ENCODE measurements around the gene EXOC6B.

Gene EXOC6B

DNA sequence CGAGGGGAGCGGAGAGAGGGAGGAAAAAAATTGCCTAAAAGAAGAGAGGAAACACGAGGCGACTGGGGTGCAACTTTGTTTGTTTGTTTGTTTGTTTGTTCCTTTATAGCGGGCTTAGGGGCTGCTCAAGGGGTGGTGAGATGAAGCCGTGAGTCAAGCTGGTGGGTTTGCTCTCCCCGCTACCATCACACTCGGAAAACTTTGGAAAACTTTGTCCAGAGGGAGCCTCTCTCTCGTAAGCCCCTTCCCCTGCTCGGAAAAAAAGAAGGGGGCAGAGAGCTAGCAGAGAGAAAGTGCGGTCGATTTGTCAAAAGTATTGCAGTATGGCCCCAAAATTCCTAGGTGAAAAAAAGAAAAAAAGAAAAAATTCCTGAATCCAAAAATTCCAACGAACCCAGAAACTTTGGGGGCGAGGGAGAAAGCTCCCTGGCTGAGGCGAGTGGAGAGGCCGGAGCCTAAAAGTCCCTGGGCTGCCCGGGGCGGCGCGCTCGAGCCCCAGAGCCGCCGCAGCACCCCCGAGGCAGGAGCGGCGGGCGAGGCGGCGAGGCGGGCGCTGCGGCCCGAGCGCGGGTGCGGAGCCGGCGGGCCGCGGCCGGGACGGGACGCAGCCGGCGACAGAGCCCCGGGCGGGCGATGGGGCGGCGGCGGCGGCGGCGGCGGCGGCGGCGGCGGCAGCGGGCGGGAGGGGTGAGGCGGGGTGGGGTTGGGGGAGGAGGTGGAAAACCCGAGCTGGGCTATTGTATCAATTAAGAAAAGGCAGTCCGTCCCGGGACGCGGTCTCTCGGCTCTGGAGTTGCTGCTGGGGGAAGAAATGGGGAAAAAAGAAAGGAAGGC is 677.6 kb downstream of the EXOC6B start:
- Histone ChIP-seq H3K36me3 (ENCODE audit: control insufficient read depth in 2 of 2, insufficient read depth in 2 of 2, low read length in 2 of 2) (no peaks in the 10 kb centered on the region), H3K27ac (ENCODE audit: low read length) (no peak overlapping the region), H3K9me3 (ENCODE audit: control insufficient read depth in 2 of 2, low read length in 2 of 2) (no peaks in the 10 kb centered on the region), H3K27me3 (ENCODE audit: control insufficient read depth in 1 of 2, insufficient read depth in 2 of 2, low read length in 2 of 2) (peaks cover 51 to 67% of the 10 kb centered on the region in 2 donors), H3K9ac (ENCODE audit: low read length in 2 of 2) (no peak overlapping the region), H3K4me1 (ENCODE audit: control insufficient read depth, insufficient read depth, low read length) (peaks cover 63% of the 10 kb centered on the region), H3K4me3 (ENCODE audit: low read length in 2 of 2) (peak overlapping the region; percentile 70 to 73)

DNA sequence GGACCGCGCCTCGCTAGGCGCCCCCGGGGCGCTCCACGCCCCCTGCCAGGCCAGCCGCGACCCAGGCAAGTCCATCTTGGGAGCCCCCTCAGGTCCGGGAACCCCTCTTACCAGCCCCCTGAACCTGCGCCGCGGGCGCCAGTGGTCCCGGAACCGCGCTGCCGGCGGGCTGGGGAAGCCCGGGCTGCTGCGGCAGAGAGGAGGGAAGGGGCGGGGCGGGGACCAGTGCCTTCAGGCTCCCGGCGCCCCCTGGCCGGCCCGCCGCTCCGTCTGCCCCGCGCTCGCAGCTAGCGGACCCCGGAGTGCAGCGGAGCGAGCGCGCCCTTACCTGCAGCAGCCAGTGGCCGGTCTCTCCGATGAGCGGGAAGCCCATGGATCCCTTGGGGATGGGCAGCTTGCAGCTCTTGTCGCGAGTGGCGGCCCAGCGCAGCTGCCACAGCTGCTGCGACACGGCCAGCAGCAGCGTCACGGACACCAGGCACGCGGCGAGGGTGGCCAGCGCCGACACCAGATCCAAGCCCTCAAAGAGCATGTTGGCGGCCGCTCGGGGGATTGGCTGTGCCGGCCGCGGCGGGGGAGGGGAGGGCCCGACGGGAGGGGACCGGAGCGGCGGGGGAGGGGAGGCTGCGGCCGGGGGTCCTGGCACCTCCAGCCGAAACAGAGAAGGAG is 678.4 kb downstream of the EXOC6B start, which contains the start of gene CYP26B1:
Gene CYP26B1, minus strand, starts transcription at position 560 of the 669 bp plus-strand sequence. Its CDS starts 28 bp downstream, at position 532.
- H3K27ac ChIP-seq (ENCODE audit: low read length), result no peak within 1 kb of the TSS
- no peak within 1 kb of the TSS for H3K9ac ChIP-seq (ENCODE audit: low read length in 2 of 2)
- no peaks in the 10 kb centered on the region for H3K9me3 ChIP-seq (ENCODE audit: control insufficient read depth in 2 of 2, low read length in 2 of 2)
- H3K27me3 ChIP-seq (ENCODE audit: control insufficient read depth in 1 of 2, insufficient read depth in 2 of 2, low read length in 2 of 2), result peaks cover 51 to 61% of the 10 kb centered on the region in 2 donors
- peaks cover 68% of the 10 kb centered on the region for H3K4me1 ChIP-seq (ENCODE audit: control insufficient read depth, insufficient read depth, low read length)
- H3K4me3 ChIP-seq (ENCODE audit: low read length in 2 of 2), result peak within 1 kb of the TSS; percentile 70 to 73
- no peaks in the 10 kb centered on the region for H3K36me3 ChIP-seq (ENCODE audit: control insufficient read depth in 2 of 2, insufficient read depth in 2 of 2, low read length in 2 of 2)

DNA sequence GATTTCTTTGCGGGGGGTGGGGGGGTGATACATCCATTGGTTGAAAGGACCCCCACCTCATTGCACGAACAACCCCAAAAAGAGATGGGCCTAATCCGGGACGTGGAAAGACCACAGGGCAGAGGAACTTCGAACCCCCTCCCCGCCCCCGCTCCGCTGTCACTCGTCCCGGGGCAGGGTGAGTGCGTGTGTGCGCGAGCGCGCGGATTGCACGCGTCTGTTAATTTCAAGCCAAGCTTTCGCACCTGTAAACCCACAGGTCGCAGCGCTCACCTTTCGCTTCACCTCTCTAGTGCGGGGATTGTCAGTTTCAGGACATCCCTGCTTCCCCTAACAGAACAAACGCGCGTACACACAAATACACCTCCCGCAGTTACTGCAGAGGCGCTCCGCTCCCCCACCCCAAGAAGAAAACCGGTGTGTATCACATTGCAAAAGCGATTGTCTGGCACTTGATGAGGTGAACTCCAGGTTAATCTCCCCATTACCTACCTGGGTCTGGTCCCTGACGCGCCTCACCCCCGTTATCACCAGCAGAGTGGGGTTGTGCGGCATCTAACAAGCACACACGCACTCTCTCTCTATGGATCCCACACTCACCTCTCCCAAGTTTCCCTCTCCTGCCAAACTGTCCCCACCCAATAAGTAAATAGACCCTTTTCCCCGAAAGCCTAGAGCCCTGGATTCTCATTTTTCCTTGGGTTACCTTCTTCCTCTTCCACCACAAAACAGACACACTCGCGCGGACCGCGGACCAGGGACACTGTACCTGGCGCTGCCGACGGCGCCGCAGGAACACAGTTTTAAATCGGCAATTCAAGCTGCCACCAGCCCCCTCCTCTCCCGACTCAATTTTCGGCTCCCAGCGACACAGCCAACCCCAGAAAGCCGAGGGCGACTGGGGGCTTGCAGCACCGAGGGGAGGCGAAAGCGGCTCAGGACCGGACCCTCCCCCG is 679.2 kb downstream of the EXOC6B start:
- H3K4me1 ChIP-seq (ENCODE audit: control insufficient read depth, insufficient read depth, low read length), result peaks cover 68% of the 10 kb centered on the region
- H3K36me3 ChIP-seq (ENCODE audit: control insufficient read depth in 2 of 2, insufficient read depth in 2 of 2, low read length in 2 of 2), result no peaks in the 10 kb centered on the region
- H3K27me3 ChIP-seq (ENCODE audit: control insufficient read depth in 1 of 2, insufficient read depth in 2 of 2, low read length in 2 of 2), result peaks cover 48 to 61% of the 10 kb centered on the region in 2 donors
- no peaks in the 10 kb centered on the region for H3K9me3 ChIP-seq (ENCODE audit: control insufficient read depth in 2 of 2, low read length in 2 of 2)
- no peak overlapping the region for H3K27ac ChIP-seq (ENCODE audit: low read length)
- H3K9ac ChIP-seq (ENCODE audit: low read length in 2 of 2), result no peak overlapping the region
- peak overlapping the region in 1 of 2 donors; percentile 65 for H3K4me3 ChIP-seq (ENCODE audit: low read length in 2 of 2)

DNA sequence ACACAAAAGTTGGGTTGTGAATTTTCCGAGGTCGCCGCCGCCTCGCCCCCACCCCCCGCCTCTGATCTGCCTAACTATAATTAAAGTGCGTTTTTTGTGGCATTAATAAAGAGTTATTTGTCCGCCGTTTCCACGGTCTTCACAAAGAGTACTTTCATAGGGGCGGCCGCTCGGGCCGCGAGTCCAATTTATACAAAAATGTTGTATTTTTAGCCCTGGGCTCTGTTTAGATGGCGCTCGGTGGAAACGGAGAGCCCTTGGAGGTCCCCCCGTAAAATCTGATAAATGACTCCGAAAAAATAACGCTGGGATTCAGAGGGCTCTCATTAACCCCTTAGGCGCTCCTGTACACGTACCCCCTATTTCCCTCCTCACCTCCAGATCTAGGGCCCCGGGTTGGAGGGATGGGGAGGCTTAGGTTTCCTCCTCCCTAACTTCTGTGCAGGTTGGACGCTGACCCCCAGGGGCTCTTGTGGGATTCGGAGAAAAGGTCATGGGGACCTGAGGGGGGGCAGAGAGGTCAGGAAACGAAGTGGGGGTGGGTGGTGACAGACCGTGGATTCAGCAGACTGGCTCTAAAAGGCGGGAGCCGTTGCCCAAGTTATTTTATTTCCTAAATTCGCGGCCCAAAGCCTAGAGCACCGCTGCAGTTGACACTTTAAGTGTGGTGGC is 680.0 kb downstream of the EXOC6B start:
- Histone ChIP-seq H3K27me3 (ENCODE audit: control insufficient read depth in 1 of 2, insufficient read depth in 2 of 2, low read length in 2 of 2) (peaks cover 43 to 61% of the 10 kb centered on the region in 2 donors), H3K4me3 (ENCODE audit: low read length in 2 of 2) (peak overlapping the region in 1 of 2 donors; percentile 65), H3K27ac (ENCODE audit: low read length) (no peak overlapping the region), H3K4me1 (ENCODE audit: control insufficient read depth, insufficient read depth, low read length) (peaks cover 68% of the 10 kb centered on the region), H3K9me3 (ENCODE audit: control insufficient read depth in 2 of 2, low read length in 2 of 2) (no peaks in the 10 kb centered on the region), H3K36me3 (ENCODE audit: control insufficient read depth in 2 of 2, insufficient read depth in 2 of 2, low read length in 2 of 2) (no peaks in the 10 kb centered on the region), H3K9ac (ENCODE audit: low read length in 2 of 2) (no peak overlapping the region)

DNA sequence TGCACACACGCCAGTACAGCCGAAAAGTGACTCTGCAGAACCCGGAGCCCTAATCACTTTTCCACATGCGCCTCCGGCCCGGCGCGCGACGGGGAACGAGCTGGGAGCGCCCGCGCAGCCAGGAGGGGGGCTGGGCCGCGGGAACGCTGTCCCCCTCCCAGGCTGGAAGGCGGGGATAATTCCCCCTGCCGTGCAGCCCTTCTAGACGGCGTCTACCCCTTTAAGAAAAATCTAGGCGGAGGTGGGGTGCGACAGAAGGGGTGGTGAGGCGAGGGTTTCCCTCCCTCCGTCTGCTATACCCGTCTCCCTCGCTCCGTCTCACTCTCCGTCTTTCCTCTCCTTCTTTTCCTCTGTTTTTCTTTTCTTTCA is 680.6 kb downstream of the EXOC6B start:
- Histone ChIP-seq H3K9me3 (ENCODE audit: control insufficient read depth in 2 of 2, low read length in 2 of 2) (no peaks in the 10 kb centered on the region), H3K4me1 (ENCODE audit: control insufficient read depth, insufficient read depth, low read length) (peaks cover 64% of the 10 kb centered on the region), H3K4me3 (ENCODE audit: low read length in 2 of 2) (peak overlapping the region; percentile 51 to 65), H3K27me3 (ENCODE audit: control insufficient read depth in 1 of 2, insufficient read depth in 2 of 2, low read length in 2 of 2) (peaks cover 39 to 59% of the 10 kb centered on the region in 2 donors), H3K27ac (ENCODE audit: low read length) (no peak overlapping the region), H3K9ac (ENCODE audit: low read length in 2 of 2) (no peak overlapping the region), H3K36me3 (ENCODE audit: control insufficient read depth in 2 of 2, insufficient read depth in 2 of 2, low read length in 2 of 2) (no peaks in the 10 kb centered on the region)

DNA sequence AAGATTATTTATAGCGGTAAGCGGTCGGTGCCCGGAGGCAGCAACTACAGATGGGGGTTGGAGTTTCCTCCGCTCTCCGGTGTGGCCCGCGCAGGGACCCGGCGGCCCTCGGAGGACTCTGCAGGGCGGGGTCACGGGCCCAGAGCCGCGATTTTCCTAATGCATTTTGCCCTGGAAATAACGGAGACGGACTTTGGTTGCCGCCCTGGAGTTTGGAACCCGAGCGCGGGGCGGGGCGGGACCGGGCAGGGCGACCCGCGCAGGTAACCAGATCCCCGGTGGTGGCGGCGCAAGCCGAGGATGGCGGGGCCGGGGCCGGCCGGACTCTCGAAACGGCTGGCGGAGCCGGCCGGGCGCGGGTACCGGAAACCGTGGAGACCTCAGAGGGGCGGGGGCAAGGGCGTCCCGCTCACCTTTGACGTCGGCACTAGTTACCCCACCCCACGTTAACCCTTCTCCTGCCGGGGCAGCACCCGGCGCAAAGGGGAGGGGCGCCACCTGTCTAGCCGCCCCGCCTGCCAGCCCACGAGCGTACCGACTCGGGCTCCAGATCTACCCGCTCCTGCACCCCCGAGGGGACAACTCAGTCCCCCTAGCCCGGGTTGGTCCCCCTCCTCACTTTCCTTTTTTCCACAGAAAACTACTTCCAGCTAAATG is 681.1 kb downstream of the EXOC6B start:
- Histone ChIP-seq H3K4me3 (ENCODE audit: low read length in 2 of 2) (peak overlapping the region; percentile 51 to 65), H3K36me3 (ENCODE audit: control insufficient read depth in 2 of 2, insufficient read depth in 2 of 2, low read length in 2 of 2) (no peaks in the 10 kb centered on the region), H3K9me3 (ENCODE audit: control insufficient read depth in 2 of 2, low read length in 2 of 2) (no peaks in the 10 kb centered on the region), H3K27ac (ENCODE audit: low read length) (no peak overlapping the region), H3K4me1 (ENCODE audit: control insufficient read depth, insufficient read depth, low read length) (peaks cover 58% of the 10 kb centered on the region), H3K9ac (ENCODE audit: low read length in 2 of 2) (no peak overlapping the region), H3K27me3 (ENCODE audit: control insufficient read depth in 1 of 2, insufficient read depth in 2 of 2, low read length in 2 of 2) (peaks cover 34 to 53% of the 10 kb centered on the region in 2 donors)

DNA sequence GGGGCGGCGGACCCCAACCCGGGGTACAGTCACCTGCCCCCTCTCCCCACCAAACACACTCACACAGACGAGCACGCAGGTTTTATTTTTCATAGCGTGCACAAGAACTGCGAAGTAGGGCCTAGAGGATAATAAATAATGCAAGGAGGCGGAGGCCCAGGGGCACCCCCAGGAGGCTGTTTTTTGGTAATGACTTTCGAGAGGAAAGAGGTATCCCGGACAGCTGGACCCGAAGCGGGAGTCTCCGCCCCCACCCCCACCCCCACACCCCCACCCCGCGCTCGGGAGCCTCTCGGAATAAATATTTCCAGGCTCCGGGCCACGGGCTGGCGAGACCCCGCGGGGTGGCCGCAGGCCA is 681.6 kb downstream of the EXOC6B start:
- peak overlapping the region in 1 of 2 donors; percentile 65 for H3K4me3 ChIP-seq (ENCODE audit: low read length in 2 of 2)
- no peak overlapping the region for H3K27ac ChIP-seq (ENCODE audit: low read length)
- no peaks in the 10 kb centered on the region for H3K36me3 ChIP-seq (ENCODE audit: control insufficient read depth in 2 of 2, insufficient read depth in 2 of 2, low read length in 2 of 2)
- H3K27me3 ChIP-seq (ENCODE audit: control insufficient read depth in 1 of 2, insufficient read depth in 2 of 2, low read length in 2 of 2), result peaks cover 29 to 48% of the 10 kb centered on the region in 2 donors
- no peaks in the 10 kb centered on the region for H3K9me3 ChIP-seq (ENCODE audit: control insufficient read depth in 2 of 2, low read length in 2 of 2)
- H3K4me1 ChIP-seq (ENCODE audit: control insufficient read depth, insufficient read depth, low read length), result peaks cover 53% of the 10 kb centered on the region
- H3K9ac ChIP-seq (ENCODE audit: low read length in 2 of 2), result no peak overlapping the region

DNA sequence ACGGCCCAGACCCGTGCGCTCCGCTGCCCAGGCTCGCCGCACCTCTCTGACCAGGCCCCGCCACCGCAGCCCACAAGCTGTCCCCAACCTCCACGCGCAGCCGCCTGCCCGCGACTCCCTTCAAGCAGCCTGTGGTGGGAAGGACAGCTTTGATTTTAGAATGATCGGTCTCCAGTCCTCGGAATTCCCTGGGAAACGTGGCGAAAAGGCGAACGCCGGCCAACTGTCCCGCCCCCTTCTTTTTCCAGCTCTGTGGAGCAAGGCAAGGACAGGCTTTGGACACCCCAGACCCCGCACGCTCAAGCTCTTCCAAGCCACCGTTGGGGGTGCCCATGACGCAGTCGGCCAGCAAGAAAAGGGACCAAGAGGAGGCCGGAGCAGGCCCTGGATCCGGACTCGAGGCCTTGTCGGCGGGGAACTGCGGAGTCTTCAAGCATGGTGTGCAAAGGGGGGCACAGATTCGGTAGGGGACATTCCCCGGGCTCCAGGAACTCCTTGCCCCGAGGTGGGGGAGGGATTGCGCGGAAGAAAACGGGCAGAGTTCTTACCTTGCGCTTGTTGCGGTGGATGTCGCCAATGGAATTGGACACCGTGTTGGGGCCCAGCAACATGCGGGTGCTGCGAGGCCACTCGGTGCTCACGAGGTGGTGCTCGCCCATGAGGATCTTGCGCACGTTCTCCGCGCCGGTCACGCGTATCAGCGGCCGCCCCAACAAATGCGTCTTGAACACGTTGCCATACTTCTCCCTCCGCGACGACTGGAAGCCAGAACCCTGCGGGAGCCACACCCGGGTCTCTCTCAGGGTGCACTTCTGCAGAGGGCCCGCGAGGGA is 682.2 kb downstream of the EXOC6B start:
- Histone ChIP-seq H3K27ac (ENCODE audit: low read length) (no peak overlapping the region), H3K27me3 (ENCODE audit: control insufficient read depth in 1 of 2, insufficient read depth in 2 of 2, low read length in 2 of 2) (peaks cover 26 to 45% of the 10 kb centered on the region in 2 donors), H3K36me3 (ENCODE audit: control insufficient read depth in 2 of 2, insufficient read depth in 2 of 2, low read length in 2 of 2) (no peaks in the 10 kb centered on the region), H3K4me3 (ENCODE audit: low read length in 2 of 2) (peak overlapping the region; percentile 31 to 55), H3K9me3 (ENCODE audit: control insufficient read depth in 2 of 2, low read length in 2 of 2) (no peaks in the 10 kb centered on the region), H3K9ac (ENCODE audit: low read length in 2 of 2) (no peak overlapping the region), H3K4me1 (ENCODE audit: control insufficient read depth, insufficient read depth, low read length) (peaks cover 50% of the 10 kb centered on the region)

Measured in stomach smooth muscle (tissue), 2 donors.